ENCODE measurements around the gene LAPTM5.

DNA sequence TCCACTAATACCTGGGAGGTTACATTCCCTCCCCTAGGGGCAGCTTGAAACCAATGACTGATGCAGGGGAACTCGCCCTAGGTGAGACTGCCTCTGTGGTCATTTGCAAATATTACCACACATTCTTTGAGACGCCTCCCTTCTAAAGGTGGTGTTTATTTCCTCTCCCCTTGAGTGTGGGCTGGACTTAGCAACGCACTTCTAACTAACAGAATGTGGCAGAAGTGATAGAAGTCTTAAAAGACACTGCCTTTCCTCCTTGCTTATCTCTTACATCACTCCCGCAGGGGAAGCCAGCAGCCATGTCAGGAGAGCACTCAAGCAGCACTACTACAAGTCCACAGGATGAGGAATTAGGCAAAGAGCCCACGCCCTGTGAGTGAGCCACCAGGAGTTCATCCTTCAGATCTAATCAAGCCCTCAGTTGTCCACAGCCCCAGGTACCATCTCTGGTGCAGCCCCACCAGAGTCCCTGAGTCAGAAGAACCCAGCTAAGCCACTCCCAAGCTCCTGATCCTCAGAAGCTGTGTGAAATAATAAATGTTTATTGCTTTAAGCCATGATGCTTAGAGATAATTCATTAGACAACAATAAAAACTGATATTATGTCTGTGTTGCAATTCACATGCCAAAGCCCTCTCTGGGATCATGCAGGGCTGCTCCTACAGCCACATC is 19.4 kb downstream of the LAPTM5 start:
- TF ChIP-seq, protein P1, sequence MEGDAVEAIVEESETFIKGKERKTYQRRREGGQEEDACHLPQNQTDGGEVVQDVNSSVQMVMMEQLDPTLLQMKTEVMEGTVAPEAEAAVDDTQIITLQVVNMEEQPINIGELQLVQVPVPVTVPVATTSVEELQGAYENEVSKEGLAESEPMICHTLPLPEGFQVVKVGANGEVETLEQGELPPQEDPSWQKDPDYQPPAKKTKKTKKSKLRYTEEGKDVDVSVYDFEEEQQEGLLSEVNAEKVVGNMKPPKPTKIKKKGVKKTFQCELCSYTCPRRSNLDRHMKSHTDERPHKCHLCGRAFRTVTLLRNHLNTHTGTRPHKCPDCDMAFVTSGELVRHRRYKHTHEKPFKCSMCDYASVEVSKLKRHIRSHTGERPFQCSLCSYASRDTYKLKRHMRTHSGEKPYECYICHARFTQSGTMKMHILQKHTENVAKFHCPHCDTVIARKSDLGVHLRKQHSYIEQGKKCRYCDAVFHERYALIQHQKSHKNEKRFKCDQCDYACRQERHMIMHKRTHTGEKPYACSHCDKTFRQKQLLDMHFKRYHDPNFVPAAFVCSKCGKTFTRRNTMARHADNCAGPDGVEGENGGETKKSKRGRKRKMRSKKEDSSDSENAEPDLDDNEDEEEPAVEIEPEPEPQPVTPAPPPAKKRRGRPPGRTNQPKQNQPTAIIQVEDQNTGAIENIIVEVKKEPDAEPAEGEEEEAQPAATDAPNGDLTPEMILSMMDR (IDR thresholded peaks at IDR 0.05): no peak
- no peak for TF ChIP-seq EZH2 (IDR thresholded peaks at IDR 0.05; ENCODE audit: borderline replicate concordance, insufficient read depth, low read depth, low read length, poor library complexity, severe bottlenecking)

Data from B cell (primary cell).